CD4-positive, alpha-beta T cell (primary cell): Measurements from ENCODE around the gene PRIMA1. TPM values are rescaled to one million over a fixed set of nuclear protein-coding genes. Genes with fewer than 3 reads are reported as not detected.

Experiments used
- ATAC-seq: fragments of 200-7000 bp; cut with Tn5 transposase; one replicate; pipeline ENCODE4 v1.10.0; 2022; ENCODE audit warnings: mild to moderate bottlenecking; ENCODE audit not compliant: poor library complexity
- CTCF ChIA-PET: fragments of 350-600 bp; sonication (Branson Sonifier 250); formaldehyde crosslinking; loops from one replicate; lab custom pipeline; 2021; ENCODE audit warnings: antibody characterized with exemption, inconsistent platforms; lab: Charles Lee
- POLR2A ChIA-PET: fragments of 350-600 bp; sonication (Branson Sonifier 250); formaldehyde crosslinking; loops from one replicate; lab custom pipeline; 2021; ENCODE audit warnings: antibody characterized with exemption, inconsistent platforms; lab: Charles Lee
- DNase-seq, 14 experiments: peaks; one replicate each; pipeline ENCODE4 v3.0.0-alpha.2; 2013 to 2020; ENCODE audit warnings: mixed read lengths in 2 of 14
- H3K27ac ChIP-seq, 2 donors: one replicate each; pipeline versions ENCODE4 v1.5.1 to v1.7.0; 2013; ENCODE audit warnings: low read length in 2 of 2, low read depth in 1 of 2, mild to moderate bottlenecking in 1 of 2
- H3K27me3 ChIP-seq, 2 experiments: 1 replicate in 1 of 2; 2 replicates in 1 of 2; pipeline versions ENCODE4 v1.6.1 to v1.7.0; 2013; ENCODE audit warnings: low read length in 2 of 2, control low read depth in 1 of 2, mild to moderate bottlenecking in 1 of 2, moderate library complexity in 1 of 2; ENCODE audit not compliant: insufficient read depth in 2 of 2, control insufficient read depth in 1 of 2
- H3K36me3 ChIP-seq: one replicate; pipeline ENCODE4 v1.6.1; 2013; ENCODE audit warnings: low read length, control low read depth; ENCODE audit not compliant: insufficient read depth
- H3K4me1 ChIP-seq: one replicate; pipeline ENCODE4 v1.6.1; 2013; ENCODE audit warnings: low read length, control low read depth; ENCODE audit not compliant: insufficient read depth
- H3K4me3 ChIP-seq: one replicate; pipeline ENCODE4 v1.5.1; 2013; ENCODE audit warnings: mild to moderate bottlenecking, low read length, moderate library complexity
- H3K9me3 ChIP-seq, 2 experiments: 1 replicate in 1 of 2; 2 replicates in 1 of 2; pipeline versions ENCODE4 v1.6.1 to v1.7.0; 2013; ENCODE audit warnings: low read length in 2 of 2, mild to moderate bottlenecking in 2 of 2, control low read depth in 1 of 2, moderate library complexity in 1 of 2; ENCODE audit not compliant: control insufficient read depth in 1 of 2, insufficient read depth in 1 of 2
- H3K27ac Mint-ChIP-seq: one replicate; pipeline ENCODE4 v1.8.0; 2020; ENCODE audit warnings: mixed read lengths
- H3K27me3 Mint-ChIP-seq: one replicate; pipeline ENCODE4 v1.8.0; 2021; ENCODE audit warnings: mixed read lengths
- H3K36me3 Mint-ChIP-seq: one replicate; pipeline ENCODE4 v1.8.0; 2021; ENCODE audit warnings: low read depth, mixed read lengths
- H3K4me1 Mint-ChIP-seq: one replicate; pipeline ENCODE4 v1.8.0; 2021; ENCODE audit warnings: low read depth, mixed read lengths
- H3K4me3 Mint-ChIP-seq: one replicate; pipeline ENCODE4 v1.8.0; 2020; ENCODE audit warnings: mild to moderate bottlenecking, mixed read lengths
- H3K9me3 Mint-ChIP-seq: one replicate; pipeline ENCODE4 v1.8.0; 2020; ENCODE audit warnings: mixed read lengths
- CTCF ChIP-seq: fragments of 200-600 bp; IDR thresholded peaks from one replicate; pipeline ENCODE4 v1.8.0; 2022; ENCODE audit warnings: antibody characterized with exemption, mild to moderate bottlenecking
- intact Hi-C, 2 experiments: fragments of 100-400 bp; cut with DNase I in 1 of 2; cut with micrococcal nuclease in 1 of 2; formaldehyde crosslinking; loops; one replicate each; pipeline versions ENCODE4 v1.15.1 to v1.9.0; 2023 to 2025; cut with DNase I, micrococcal nuclease
- total RNA-seq, 174 experiments: library from RNA in 2 of 174; stranded (reverse) in 2 of 174; gene quantifications; one replicate each; pipeline ENCODE4 v1.2.3 and lab custom pipeline; 2021 to 2026

The PRIMA1 gene
- total RNA-seq, 2 experiments from 2014 or later = not detected

- POLR2A ChIA-PET = no interaction called here
- H3K9me3 ChIP-seq = no peaks in the 10 kb centered on the region
These were observed 5.5 kb upstream of the PRIMA1 start for GRCh38 chr14:93793555-93794324.

DNA sequence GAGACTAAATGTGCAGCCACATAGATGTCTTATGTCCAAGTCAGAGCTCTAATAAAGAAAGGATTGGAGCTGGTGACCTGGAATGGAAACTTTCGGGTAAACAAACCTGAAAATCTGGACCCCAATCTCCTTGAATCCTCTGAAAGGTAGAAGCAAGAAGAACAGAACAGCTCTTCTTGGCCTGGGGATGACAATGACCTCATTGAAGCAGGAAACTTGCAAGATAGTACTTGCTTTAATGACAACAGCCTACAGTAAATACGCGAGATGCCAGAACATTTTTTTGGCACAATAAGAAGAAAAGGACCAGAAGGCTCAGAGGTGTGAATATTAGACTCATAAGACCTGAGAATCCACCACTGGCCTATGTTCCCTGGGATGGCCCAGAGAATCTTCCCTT is 4.1 kb upstream of the PRIMA1 start:
- Mint-ChIP-seq H3K27ac (no peak overlapping the region), H3K4me3 (no peak overlapping the region), H3K27me3 (peaks cover 58% of the 10 kb centered on the region), H3K4me1 (no peaks in the 10 kb centered on the region), H3K36me3 (no peaks in the 10 kb centered on the region), H3K9me3 (no peaks in the 10 kb centered on the region)
- no peak for DNase-seq
- ATAC-seq = no peak
- Histone ChIP-seq H3K4me3 (no peak overlapping the region), H3K9me3 (peaks cover 0 to 3% of the 10 kb centered on the region in 2 experiments), H3K4me1 (no peaks in the 10 kb centered on the region), H3K27me3 (peaks cover 19 to 24% of the 10 kb centered on the region in 2 experiments), H3K27ac (no peak overlapping the region), H3K36me3 (no peaks in the 10 kb centered on the region)
- CTCF ChIA-PET = no interaction called here
- no peak for TF ChIP-seq CTCF
- POLR2A ChIA-PET = no interaction called here
- intact Hi-C loops = no loop called here

More at GRCh38 chr14:93793555-93794324, 5.5 kb upstream of the PRIMA1 start:
- TF ChIP-seq CTCF = no peak
- Histone ChIP-seq H3K4me1 (no peaks in the 10 kb centered on the region), H3K4me3 (no peak overlapping the region), H3K27me3 (peaks cover 11 to 28% of the 10 kb centered on the region in 2 experiments), H3K27ac (no peak overlapping the region), H3K36me3 (no peaks in the 10 kb centered on the region)
- H3K36me3 Mint-ChIP-seq = no peaks in the 10 kb centered on the region
- no peaks in the 10 kb centered on the region for H3K9me3 Mint-ChIP-seq
- CTCF ChIA-PET = no interaction called here
- ATAC-seq = no peak
- H3K27ac Mint-ChIP-seq = no peak overlapping the region
- H3K4me1 Mint-ChIP-seq = no peaks in the 10 kb centered on the region
- H3K4me3 Mint-ChIP-seq = no peak overlapping the region
- intact Hi-C loops = no loop called here
- no peak for DNase-seq
- peaks cover 58% of the 10 kb centered on the region for H3K27me3 Mint-ChIP-seq

DNA sequence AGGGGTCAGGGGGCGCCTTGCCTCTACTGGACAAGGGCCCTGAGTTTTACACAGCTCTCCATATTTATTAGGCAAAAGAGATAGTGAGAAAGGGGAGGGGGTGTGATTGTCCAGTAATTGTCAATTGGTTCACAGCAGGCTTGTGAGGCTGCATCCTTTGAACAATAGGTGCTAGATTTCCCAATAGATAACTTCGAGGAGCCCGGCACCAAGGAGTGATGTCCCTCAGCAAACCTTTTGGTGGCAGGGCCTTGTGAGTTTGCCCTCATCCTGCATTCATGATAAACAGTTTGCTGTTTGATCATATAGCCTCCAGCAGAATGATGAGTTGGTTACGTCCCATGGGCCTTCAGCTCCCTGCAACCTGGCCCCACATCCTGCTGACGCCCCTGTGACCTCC is 2.7 kb upstream of the PRIMA1 start:
- no peaks in the 10 kb centered on the region for H3K36me3 Mint-ChIP-seq
- Histone ChIP-seq H3K4me1 (no peaks in the 10 kb centered on the region), H3K27me3 (peaks cover 24% of the 10 kb centered on the region in 2 experiments), H3K4me3 (no peak overlapping the region), H3K36me3 (no peaks in the 10 kb centered on the region), H3K9me3 (peaks cover 0 to 5% of the 10 kb centered on the region in 2 experiments), H3K27ac (no peak overlapping the region)
- H3K4me3 Mint-ChIP-seq = no peak overlapping the region
- peaks cover 63% of the 10 kb centered on the region for H3K27me3 Mint-ChIP-seq
- DNase-seq = no peak
- no peaks in the 10 kb centered on the region for H3K4me1 Mint-ChIP-seq
- ChIA-PET CTCF (no interaction called here), POLR2A (no interaction called here)
- H3K27ac Mint-ChIP-seq = no peak overlapping the region
- TF ChIP-seq CTCF = no peak
- no peak for ATAC-seq
- no peaks in the 10 kb centered on the region for H3K9me3 Mint-ChIP-seq
- intact Hi-C loops = no loop called here
